HEK293 (cell line): ENCODE results near the gene TRIM7.

Experiments
- ELK4 ChIP-seq: IDR thresholded peaks from 2 replicates; pipeline ENCODE4 v1.6.1; 2011; ENCODE audit warnings: mild to moderate bottlenecking, low read depth, low read length, borderline replicate concordance
- GLI2 ChIP-seq: fragments of 450-650 bp; formaldehyde crosslinking; IDR thresholded peaks from 2 replicates; pipeline ENCODE4; 2017; ENCODE audit warnings: missing biosample characterization, missing genetic modification characterization, low read depth, borderline replicate concordance
- GLIS1 ChIP-seq: fragments of 450-650 bp; formaldehyde crosslinking; IDR thresholded peaks from 2 replicates; pipeline ENCODE4 v1.5.1; 2016; ENCODE audit warnings: missing biosample characterization, missing genetic modification characterization
- GLIS2 ChIP-seq: fragments of 450-650 bp; formaldehyde crosslinking; IDR thresholded peaks from 2 replicates; pipeline ENCODE4 v1.5.1; 2016; ENCODE audit warnings: missing biosample characterization, missing genetic modification characterization
- MYNN ChIP-seq: fragments of 450-650 bp; formaldehyde crosslinking; IDR thresholded peaks from 2 replicates; pipeline ENCODE4 v1.5.1; 2016; ENCODE audit warnings: missing biosample characterization, missing genetic modification characterization, borderline replicate concordance
- PBX3 ChIP-seq: sonication (generic); formaldehyde crosslinking; IDR thresholded peaks from 2 replicates; pipeline ENCODE4 v1.8.1; 2022; ENCODE audit warnings: mild to moderate bottlenecking, moderate library complexity, missing genetic modification reagents
- PRDM2 ChIP-seq: fragments of 450-650 bp; formaldehyde crosslinking; IDR thresholded peaks from 2 replicates; pipeline ENCODE4 v1.5.1; 2016; ENCODE audit warnings: missing biosample characterization, missing genetic modification characterization, borderline replicate concordance
- SALL2 ChIP-seq: fragments of 450-650 bp; formaldehyde crosslinking; IDR thresholded peaks from 2 replicates; pipeline ENCODE4 v1.5.0; 2017; ENCODE audit warnings: missing biosample characterization, mild to moderate bottlenecking, missing genetic modification characterization, borderline replicate concordance
- TRIM28 ChIP-seq: IDR thresholded peaks from 2 replicates; pipeline ENCODE4 v1.6.1; 2011; ENCODE audit warnings: low read length, control low read depth, borderline replicate concordance
- WT1 ChIP-seq: fragments of 450-650 bp; formaldehyde crosslinking; IDR thresholded peaks from 2 replicates; pipeline ENCODE4 v1.5.1; 2016; ENCODE audit warnings: missing biosample characterization, missing genetic modification characterization
- ZNF10 ChIP-seq: fragments of 450-650 bp; formaldehyde crosslinking; IDR thresholded peaks from 2 replicates; pipeline ENCODE4 v1.5.1; 2017; ENCODE audit warnings: missing biosample characterization, missing genetic modification characterization
- ZNF175 ChIP-seq: fragments of 450-650 bp; formaldehyde crosslinking; IDR thresholded peaks from 2 replicates; pipeline ENCODE4 v1.5.1; 2016; ENCODE audit warnings: missing biosample characterization, missing genetic modification characterization
- ZNF2 ChIP-seq: fragments of 450-650 bp; formaldehyde crosslinking; IDR thresholded peaks from 2 replicates; pipeline ENCODE4 v1.5.1; 2016; ENCODE audit warnings: missing biosample characterization, missing genetic modification characterization
- ZNF239 ChIP-seq: fragments of 450-650 bp; formaldehyde crosslinking; IDR thresholded peaks from 2 replicates; pipeline ENCODE4 v1.5.1; 2016; ENCODE audit warnings: missing biosample characterization, missing genetic modification characterization
- ZNF292 ChIP-seq: fragments of 450-650 bp; formaldehyde crosslinking; IDR thresholded peaks from 2 replicates; pipeline ENCODE4 v1.5.1; 2016; ENCODE audit warnings: low read depth, missing biosample characterization, missing genetic modification characterization, borderline replicate concordance
- ZNF37A ChIP-seq: fragments of 450-650 bp; IDR thresholded peaks from 2 replicates; pipeline ENCODE4 v1.5.1; 2018; ENCODE audit warnings: missing biosample characterization, missing genetic modification characterization
- ZNF416 ChIP-seq: fragments of 450-650 bp; formaldehyde crosslinking; IDR thresholded peaks from 2 replicates; pipeline ENCODE4 v1.5.1; 2016; ENCODE audit warnings: missing biosample characterization, missing genetic modification characterization
- ZNF423 ChIP-seq: fragments of 450-650 bp; formaldehyde crosslinking; IDR thresholded peaks from 2 replicates; pipeline ENCODE4 v1.5.1; 2016; ENCODE audit warnings: missing biosample characterization, missing genetic modification characterization
- ZNF449 ChIP-seq: fragments of 450-650 bp; formaldehyde crosslinking; IDR thresholded peaks from 2 replicates; pipeline ENCODE4 v1.5.1; 2017; ENCODE audit warnings: missing biosample characterization, mild to moderate bottlenecking, missing genetic modification characterization, moderate library complexity
- ZNF549 ChIP-seq: fragments of 450-650 bp; IDR thresholded peaks from 2 replicates; pipeline ENCODE4 v1.5.1; 2018; ENCODE audit warnings: missing biosample characterization, missing genetic modification characterization, mild to moderate bottlenecking, inconsistent platforms, moderate library complexity
- ZNF585B ChIP-seq: fragments of 450-650 bp; formaldehyde crosslinking; IDR thresholded peaks from 2 replicates; pipeline ENCODE4 v1.5.1; 2016; ENCODE audit warnings: missing biosample characterization, missing genetic modification characterization
- ZNF626 ChIP-seq: fragments of 450-650 bp; sonication (Bioruptor Pico); formaldehyde crosslinking; IDR thresholded peaks from 2 replicates; pipeline ENCODE4 v1.5.1; 2018; ENCODE audit warnings: missing biosample characterization, missing genetic modification characterization, inconsistent platforms
- ZNF658 ChIP-seq: fragments of 450-650 bp; formaldehyde crosslinking; IDR thresholded peaks from 2 replicates; pipeline ENCODE4; 2016; ENCODE audit warnings: missing biosample characterization, missing genetic modification characterization
- ZNF701 ChIP-seq: fragments of 450-650 bp; formaldehyde crosslinking; IDR thresholded peaks from 2 replicates; pipeline ENCODE4 v1.5.1; 2016; ENCODE audit warnings: missing biosample characterization, missing genetic modification characterization
- ZNF768 ChIP-seq: fragments of 450-650 bp; formaldehyde crosslinking; IDR thresholded peaks from 2 replicates; pipeline ENCODE4 v1.5.1; 2018; ENCODE audit warnings: missing biosample characterization, mild to moderate bottlenecking, missing genetic modification characterization
- ZNF785 ChIP-seq: fragments of 450-650 bp; formaldehyde crosslinking; IDR thresholded peaks from 2 replicates; pipeline ENCODE4 v1.5.1; 2016; ENCODE audit warnings: missing biosample characterization, missing genetic modification characterization
- ZNF792 ChIP-seq: fragments of 450-650 bp; formaldehyde crosslinking; IDR thresholded peaks from 2 replicates; pipeline ENCODE4 v1.5.1; 2016; ENCODE audit warnings: missing biosample characterization, missing genetic modification characterization
- ZNF843 ChIP-seq: fragments of 450-650 bp; formaldehyde crosslinking; IDR thresholded peaks from 2 replicates; pipeline ENCODE4 v1.5.1; 2016; ENCODE audit warnings: missing biosample characterization, missing genetic modification characterization
- ZSCAN18 ChIP-seq: fragments of 450-650 bp; formaldehyde crosslinking; IDR thresholded peaks from 2 replicates; pipeline ENCODE4 v1.5.1; 2016; ENCODE audit warnings: missing biosample characterization, missing genetic modification characterization
- ZSCAN30 ChIP-seq: fragments of 450-650 bp; IDR thresholded peaks from 2 replicates; pipeline ENCODE4 v1.5.1; 2018; ENCODE audit warnings: missing biosample characterization, mild to moderate bottlenecking, missing genetic modification characterization, moderate library complexity

Gene TRIM7

GRCh38 chr5:181189962-181190710 lies 14.9 kb downstream of the TRIM7 start (continued):
- TF ChIP-seq WT1 (tag by site-specific recombination): no peak
- no peak for TF ChIP-seq ZNF768 (tag by site-specific recombination)
- no peak for TF ChIP-seq ZNF10 (tag by site-specific recombination)
- TF ChIP-seq ZNF843 (tag by site-specific recombination): no peak
- no peak for TF ChIP-seq ZNF449
- TF ChIP-seq ZNF549: no peak
- no peak for TF ChIP-seq ZNF175 (tag by site-specific recombination)
- TF ChIP-seq ZNF37A (tag by site-specific recombination): no peak
- no peak for TF ChIP-seq ELK4
- TF ChIP-seq TRIM28: no peak
- no peak for TF ChIP-seq ZNF658
- TF ChIP-seq ZNF2: no peak
- TF ChIP-seq PBX3 (CRISPR knock-in tag): peak; percentile 20; the same call in 1 of the 2 replicates
- TF ChIP-seq ZSCAN18 (tag by site-specific recombination): no peak
- TF ChIP-seq ZNF626 (tag by site-specific recombination): no peak
- no peak for TF ChIP-seq ZNF785 (tag by site-specific recombination)
- no peak for TF ChIP-seq ZNF701 (tag by site-specific recombination)
- no peak for TF ChIP-seq MYNN (tag by site-specific recombination)
- no peak for TF ChIP-seq ZNF239 (tag by site-specific recombination)
- no peak for TF ChIP-seq ZNF585B (tag by site-specific recombination)
- TF ChIP-seq ZSCAN30 (tag by site-specific recombination): 0 out of 2 replicates have a peak, but pooled peaks have one; percentile 9
- no peak for TF ChIP-seq ZNF292
- TF ChIP-seq ZNF423 (tag by site-specific recombination): peak; percentile 86
- TF ChIP-seq GLIS2: peak; percentile 80
- no peak for TF ChIP-seq SALL2 (tag by site-specific recombination)
- TF ChIP-seq GLIS1 (tag by site-specific recombination): peak; percentile 51
- no peak for TF ChIP-seq ZNF792 (tag by site-specific recombination)
- no peak for TF ChIP-seq PRDM2
- TF ChIP-seq GLI2: no peak
- TF ChIP-seq ZNF416 (tag by site-specific recombination): no peak
